ENCODE results near the gene NACC2.
"Not testable (repeated sequence)": the region's sequence is repeated elsewhere in the genome, so short reads cannot be mapped to it uniquely, and the experiment has no call there.

Gene NACC2

DNA sequence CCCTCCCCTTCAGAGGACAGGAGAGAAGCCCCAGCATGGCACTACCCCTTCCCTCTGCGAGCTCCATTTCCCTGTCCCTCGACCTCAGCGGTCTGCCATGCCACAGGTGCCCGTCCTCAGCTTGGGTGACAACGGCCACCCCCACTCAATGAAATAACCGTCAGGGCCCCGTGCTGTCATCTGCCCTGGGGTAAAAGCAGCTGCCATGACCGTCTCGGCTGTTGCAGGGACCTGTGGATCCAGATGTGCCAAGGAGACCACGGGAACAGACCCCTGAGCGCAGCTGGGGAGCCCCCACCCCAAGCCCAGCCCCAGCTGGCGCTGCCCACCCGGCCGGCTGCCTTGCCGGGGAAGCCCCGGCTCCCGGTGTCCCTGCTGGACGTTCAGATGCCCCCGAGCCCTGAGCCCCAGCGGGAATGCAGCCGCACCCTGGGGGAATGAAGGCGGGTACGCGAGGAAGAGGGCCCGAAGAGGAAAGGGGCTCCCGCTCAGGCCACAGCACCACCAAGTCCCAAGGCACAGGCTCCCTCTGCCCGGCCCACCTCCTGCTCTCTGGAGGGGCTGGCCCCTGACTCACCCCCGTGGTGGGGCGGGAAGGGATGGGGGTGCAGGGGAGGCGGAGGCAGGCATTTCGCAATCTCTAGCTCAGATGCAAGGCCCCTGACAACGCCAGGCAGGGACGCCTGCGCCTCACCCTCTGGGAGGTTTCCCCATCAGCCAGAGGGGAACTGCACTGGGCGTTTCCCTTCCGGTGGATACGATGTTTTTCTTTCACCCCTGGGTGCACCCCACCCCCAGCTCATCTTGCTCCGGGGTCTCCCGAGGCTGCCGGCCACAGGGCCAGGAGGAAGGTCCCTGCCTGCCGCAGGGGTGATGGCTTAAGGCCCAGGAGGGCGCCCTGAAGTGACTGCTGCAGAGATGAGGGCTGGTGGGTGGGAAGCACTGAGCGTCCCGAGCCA is 49.2 kb downstream of the NACC2 start:
- peak; percentile 25 for DNase-seq (ENCODE audit: low spot score)
- TF ChIP-seq, protein P1, sequence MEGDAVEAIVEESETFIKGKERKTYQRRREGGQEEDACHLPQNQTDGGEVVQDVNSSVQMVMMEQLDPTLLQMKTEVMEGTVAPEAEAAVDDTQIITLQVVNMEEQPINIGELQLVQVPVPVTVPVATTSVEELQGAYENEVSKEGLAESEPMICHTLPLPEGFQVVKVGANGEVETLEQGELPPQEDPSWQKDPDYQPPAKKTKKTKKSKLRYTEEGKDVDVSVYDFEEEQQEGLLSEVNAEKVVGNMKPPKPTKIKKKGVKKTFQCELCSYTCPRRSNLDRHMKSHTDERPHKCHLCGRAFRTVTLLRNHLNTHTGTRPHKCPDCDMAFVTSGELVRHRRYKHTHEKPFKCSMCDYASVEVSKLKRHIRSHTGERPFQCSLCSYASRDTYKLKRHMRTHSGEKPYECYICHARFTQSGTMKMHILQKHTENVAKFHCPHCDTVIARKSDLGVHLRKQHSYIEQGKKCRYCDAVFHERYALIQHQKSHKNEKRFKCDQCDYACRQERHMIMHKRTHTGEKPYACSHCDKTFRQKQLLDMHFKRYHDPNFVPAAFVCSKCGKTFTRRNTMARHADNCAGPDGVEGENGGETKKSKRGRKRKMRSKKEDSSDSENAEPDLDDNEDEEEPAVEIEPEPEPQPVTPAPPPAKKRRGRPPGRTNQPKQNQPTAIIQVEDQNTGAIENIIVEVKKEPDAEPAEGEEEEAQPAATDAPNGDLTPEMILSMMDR (IDR thresholded peaks at IDR 0.05; ENCODE audit: borderline replicate concordance, control extremely low read depth, extremely low read depth, insufficient read depth, missing control alignments), result no peak
- in situ Hi-C loops (cut with MboI; ENCODE audit: low sequenced_read_pairs, unreplicated experiment), result no loop called here

DNA sequence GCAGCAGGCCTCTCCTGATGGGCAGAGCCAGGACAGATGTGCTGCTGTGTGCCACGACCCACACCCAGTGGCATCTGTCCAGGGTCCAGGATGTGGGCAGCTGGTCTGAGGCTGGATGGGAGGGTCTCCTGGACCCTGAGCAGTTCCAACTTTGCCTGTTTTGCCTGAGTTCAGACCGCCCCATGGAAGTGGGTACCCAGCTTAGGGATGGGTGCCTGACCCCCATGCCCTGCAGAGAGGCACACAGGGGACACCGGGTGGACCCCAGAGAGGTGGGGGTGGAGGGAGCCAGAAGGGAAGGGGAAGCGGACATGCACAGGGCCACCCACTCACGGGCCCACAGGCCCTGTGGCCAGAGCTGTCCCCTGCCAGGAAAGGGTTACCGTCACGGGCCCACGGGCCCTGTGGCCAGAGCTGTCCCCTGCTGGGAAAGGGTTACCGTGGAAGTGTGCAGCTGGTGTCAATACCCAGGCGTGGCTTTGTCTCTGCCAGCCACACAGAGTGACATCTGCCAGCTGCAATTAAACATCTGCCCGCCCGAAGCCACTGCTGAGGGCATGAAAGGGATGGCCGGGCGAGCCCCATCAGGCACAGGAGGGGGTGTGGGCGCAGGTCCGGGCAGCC is 50.0 kb downstream of the NACC2 start:
- no peak for DNase-seq (ENCODE audit: low spot score)
- in situ Hi-C loops (cut with MboI; ENCODE audit: low sequenced_read_pairs, unreplicated experiment), result no loop called here
- TF ChIP-seq, protein P1 (IDR thresholded peaks at IDR 0.05; ENCODE audit: borderline replicate concordance, control extremely low read depth, extremely low read depth, insufficient read depth, missing control alignments), result no peak

DNA sequence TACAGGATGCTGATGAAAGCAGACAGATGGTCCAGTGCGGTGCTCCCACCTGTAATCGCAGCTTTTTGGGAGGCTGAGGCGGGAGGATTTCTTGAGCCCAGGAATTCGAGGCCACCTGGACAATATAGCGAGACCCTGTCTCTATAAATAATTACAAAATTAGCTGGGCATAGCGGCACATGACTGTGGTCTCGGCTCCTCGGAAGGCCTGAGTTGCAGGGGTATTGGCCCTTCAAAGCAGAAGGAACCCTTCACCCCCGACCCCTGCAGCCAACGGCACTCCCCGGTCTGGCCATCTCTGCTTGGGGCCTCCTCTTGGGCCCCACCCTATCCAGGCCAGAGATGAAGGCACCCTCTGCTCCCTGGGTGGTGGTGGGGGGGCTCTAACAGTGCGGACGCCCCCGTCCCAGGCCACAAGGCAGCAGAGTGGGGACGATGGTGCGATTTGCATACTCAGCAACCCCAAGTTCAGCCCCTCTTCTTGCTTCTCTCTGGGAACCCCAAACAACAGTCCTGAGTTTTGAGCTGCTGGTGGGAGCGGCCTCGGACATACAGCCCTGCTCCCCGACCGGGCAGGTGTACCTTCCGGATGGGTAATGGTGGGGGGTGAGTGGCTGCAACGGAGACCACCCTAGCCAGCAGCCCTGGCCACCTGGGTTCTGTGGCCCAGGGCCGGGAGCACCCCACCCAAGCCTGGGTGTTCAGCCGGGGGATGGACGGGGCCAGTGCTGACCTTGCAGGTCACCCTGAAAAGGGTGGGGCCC is 50.7 kb downstream of the NACC2 start:
- TF ChIP-seq, protein P1 (IDR thresholded peaks at IDR 0.05; ENCODE audit: borderline replicate concordance, control extremely low read depth, extremely low read depth, insufficient read depth, missing control alignments), result no peak
- DNase-seq (ENCODE audit: low spot score), result no peak
- in situ Hi-C loops (cut with MboI; ENCODE audit: low sequenced_read_pairs, unreplicated experiment), result no loop called here

DNA sequence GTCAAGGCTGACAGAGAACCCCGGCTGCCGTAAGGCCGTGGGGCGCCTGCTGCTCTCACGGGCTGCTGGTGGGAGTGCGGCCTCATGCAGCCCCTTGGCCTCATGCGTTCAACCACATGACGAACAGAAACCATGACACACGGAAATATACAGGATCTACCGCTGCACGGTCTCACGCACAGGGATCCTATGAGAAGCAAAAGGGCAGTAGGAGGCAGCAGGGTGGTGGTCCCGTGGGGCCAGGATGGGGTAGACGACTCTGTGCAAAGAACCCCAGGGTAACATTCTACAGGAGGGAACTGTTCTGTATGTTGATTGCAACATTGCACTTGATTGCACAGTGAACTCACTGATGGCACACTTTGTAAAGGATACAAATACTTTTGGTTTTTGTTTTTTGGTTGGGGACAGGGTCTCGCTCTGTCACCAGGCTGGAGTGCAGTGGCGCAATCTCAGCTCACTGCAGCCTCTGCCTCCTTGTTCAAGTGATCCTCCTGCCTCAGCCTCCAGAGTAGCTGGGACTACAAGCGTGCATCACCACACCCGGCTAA is 51.6 kb downstream of the NACC2 start:
- in situ Hi-C loops (cut with MboI; ENCODE audit: low sequenced_read_pairs, unreplicated experiment), result no loop called here
- TF ChIP-seq, protein P1 (IDR thresholded peaks at IDR 0.05; ENCODE audit: borderline replicate concordance, control extremely low read depth, extremely low read depth, insufficient read depth, missing control alignments), result no peak
- DNase-seq (ENCODE audit: low spot score), result no peak

DNA sequence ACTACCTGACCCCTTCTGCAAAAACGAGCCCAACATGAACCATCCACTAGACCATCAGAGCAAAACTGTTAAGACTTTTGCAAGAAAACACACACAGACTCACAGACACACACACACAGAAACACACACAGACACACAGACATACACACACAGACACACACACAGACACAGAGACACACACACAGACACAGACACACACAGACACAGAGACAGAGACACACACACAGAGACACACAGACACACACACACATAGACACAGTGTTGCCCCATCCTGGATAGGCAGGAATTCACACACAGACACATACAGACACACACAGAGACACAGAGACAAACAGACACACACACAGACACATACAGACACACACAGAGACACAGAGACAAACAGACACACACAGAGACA is 52.5 kb downstream of the NACC2 start:
- DNase-seq (ENCODE audit: low spot score), result no peak
- TF ChIP-seq, protein P1 (IDR thresholded peaks at IDR 0.05; ENCODE audit: borderline replicate concordance, control extremely low read depth, extremely low read depth, insufficient read depth, missing control alignments), result no peak
- in situ Hi-C loops (cut with MboI; ENCODE audit: low sequenced_read_pairs, unreplicated experiment), result no loop called here

DNA sequence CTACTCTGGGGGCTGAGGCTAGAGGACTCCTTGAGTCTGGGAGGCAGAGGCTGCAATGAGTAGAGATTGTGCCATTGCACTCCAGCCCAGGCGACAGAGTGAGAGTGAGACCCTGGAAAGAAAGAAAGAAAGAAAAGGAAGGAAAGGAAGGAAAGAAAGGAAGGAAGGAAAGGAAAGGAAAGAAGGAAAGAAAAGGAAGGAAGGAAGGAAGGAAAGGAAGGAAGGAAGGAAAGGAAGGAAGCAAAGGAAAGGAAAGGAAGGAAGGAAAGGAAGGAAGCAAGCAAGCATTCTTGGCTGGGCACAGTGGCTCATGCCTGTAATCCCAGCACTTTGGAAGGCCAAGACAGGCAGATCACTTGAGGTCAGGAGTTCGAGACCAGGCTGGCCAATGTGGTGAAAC is 54.2 kb downstream of the NACC2 start:
- in situ Hi-C loops (cut with MboI; ENCODE audit: low sequenced_read_pairs, unreplicated experiment); DNase-seq (ENCODE audit: low spot score): not testable (repeated sequence)
